ENCODE results near the gene FAM234B.
"Not testable (repeated sequence)": the region's sequence is repeated elsewhere in the genome, so short reads cannot be mapped to it uniquely, and the experiment has no call there.

The FAM234B gene

GRCh38 chr12:13061377-13061776, 17.2 kb downstream of the FAM234B start:
- no peak for DNase-seq (ENCODE audit: low spot score)

- peak; percentile 39 for DNase-seq (ENCODE audit: low spot score)
Measured at GRCh38 chr12:13062669-13063068, 18.5 kb downstream of the FAM234B start.

DNA sequence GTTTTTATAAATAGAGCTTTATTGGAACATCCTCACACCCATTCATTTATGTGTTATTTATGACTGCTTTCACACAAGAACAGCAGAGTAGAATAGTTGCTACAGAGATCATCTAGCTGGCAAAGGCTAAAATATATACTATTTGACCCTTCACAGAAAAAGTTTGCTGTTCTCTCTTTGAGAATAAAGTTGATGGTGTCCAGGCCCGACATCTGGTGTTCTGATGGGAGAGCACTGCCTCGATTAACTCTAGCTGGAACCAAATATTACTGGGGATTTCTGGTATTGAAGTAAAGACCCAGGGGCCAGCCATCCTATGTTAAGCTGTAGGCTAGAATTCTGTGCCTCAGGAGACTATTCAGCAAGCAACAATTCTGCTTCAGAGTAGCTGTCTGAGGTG, 21.8 kb downstream of the FAM234B start:
- DNase-seq (ENCODE audit: low spot score), result no peak

DNA sequence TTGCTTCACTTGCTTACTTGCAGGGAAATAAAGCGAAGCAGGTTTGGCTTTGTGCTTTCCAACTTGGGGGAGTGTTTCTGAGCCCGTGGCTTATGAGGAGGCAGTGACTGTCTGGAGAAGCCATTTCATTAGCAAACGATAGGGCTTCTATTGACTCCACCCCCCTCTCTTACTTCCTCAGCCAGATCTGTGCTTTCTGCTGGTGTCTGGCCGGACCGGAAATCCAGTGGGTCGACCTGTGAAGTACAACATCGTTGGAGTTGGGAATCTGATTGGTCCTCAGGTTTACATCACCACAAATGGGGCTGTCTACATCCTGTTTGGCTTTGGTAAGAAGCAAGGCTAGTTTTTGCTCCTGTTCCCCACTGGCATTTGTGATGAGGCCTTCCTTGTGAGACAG, 22.3 kb downstream of the FAM234B start:
- DNase-seq (ENCODE audit: low spot score), result no peak

DNA sequence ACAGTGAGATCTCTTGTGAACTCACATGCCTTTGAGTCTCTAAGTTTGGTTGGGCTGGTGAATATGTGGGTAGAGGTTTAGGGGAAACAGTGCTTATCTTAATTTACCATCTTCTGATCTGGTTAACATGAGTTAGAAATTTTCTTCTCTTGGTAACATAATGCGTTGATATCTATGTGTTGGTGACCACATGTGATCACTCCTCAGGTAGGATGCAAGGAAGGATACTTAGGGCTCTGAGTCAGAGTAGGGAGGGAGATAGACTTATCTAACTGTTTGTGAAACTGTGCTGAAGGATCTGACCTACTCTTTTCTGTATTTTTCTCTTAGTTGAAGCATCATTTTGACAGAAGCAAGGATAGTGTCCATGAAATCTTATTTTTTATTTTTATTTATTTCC, 23.1 kb downstream of the FAM234B start:
- DNase-seq (ENCODE audit: low spot score), result no peak

DNA sequence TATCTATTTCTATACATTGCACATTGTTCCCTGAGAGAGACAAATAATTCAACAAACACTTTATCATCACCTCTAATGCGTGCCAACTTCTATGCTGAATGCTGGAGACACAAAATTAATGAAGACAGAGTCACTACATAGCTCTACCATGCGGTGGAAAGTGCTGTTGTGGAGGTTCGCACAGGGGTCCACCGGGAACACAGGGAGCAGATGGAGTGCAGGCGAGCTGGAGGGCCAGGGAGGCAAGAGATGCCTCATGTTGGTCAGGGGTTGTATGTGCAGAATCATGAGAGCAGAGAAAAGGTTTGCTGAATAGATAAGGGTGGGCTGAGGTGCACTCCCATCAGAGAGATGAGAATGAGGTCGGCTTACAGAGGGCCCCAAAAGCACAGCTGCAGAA, 25.2 kb downstream of the FAM234B start:
- no peak for DNase-seq (ENCODE audit: low spot score)

- DNase-seq (ENCODE audit: low spot score), result no peak
Measured at GRCh38 chr12:13071305-13072280, 27.4 kb downstream of the FAM234B start.

DNA sequence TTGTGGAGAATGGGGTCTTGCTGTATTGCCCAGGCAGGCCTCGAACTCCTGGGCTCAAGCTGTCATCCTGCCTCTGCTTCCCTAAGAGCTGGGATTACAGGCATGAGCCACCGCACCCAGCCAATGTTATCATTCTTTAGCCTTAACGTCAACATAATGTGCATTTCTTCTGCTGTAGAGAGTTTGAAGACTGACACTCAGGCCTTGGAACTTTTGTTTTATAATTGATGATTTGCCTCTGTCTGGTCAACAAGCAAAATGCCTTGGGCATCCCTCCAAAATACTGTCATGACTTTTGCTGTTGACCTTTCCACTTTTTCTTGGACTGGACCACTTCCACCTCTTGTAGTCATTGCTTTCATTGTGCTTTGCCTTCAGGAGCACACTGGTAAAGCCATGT, 29.0 kb downstream of the FAM234B start:
- DNase-seq (ENCODE audit: low spot score), result no peak

DNA sequence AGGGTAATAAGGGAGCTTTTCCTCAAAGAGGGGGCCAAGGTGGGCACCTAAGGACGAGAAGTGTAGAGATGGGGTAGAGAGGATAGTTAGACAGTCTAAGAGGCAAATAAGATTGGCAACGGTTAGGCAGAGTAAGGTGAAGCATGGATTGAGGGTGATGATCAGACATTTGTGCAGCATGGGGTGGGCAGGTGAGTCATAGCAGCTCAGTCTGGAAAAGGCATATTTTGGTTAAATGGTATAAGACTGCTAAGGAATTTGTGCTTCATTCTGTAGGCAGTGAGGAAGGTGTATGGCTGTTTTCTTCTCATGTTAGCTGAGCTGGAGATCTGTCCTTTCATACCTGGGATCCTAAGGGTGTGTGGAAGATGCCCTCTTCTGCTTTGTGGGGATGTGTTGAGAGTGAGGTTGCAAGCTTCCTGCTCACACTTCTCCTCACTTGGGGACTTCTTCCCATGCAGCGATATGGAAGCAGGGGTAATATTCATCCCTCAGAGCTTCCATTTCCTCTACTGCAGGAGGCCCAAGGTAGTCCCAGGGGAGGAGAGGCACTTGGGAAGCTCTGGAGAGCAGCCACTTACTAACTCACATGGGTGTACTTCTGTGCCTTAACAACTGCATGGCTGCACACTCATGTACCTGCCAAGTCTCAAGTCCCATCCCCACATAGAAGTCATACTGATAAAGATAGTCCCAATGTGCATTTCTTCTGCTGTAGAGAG, 30.4 kb downstream of the FAM234B start:
- DNase-seq (ENCODE audit: low spot score), result no peak

DNA sequence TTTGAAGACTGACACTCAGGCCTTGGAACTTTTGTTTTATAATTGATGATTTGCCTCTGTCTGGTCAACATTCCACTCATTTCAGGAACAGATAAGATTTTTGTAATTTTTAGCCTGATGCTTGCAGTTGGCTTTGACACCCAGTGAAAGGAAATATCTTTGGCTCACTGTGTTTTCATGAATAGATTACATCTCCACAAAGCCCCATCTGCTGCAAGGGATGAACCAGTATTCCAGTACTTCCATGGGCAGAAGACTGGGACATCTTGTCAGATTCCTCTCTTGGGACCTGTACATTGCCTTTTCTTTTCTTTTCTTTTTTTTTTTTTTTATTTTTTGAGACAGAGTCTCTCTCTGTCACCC, 30.9 kb downstream of the FAM234B start:
- DNase-seq (ENCODE audit: low spot score), result no peak

DNA sequence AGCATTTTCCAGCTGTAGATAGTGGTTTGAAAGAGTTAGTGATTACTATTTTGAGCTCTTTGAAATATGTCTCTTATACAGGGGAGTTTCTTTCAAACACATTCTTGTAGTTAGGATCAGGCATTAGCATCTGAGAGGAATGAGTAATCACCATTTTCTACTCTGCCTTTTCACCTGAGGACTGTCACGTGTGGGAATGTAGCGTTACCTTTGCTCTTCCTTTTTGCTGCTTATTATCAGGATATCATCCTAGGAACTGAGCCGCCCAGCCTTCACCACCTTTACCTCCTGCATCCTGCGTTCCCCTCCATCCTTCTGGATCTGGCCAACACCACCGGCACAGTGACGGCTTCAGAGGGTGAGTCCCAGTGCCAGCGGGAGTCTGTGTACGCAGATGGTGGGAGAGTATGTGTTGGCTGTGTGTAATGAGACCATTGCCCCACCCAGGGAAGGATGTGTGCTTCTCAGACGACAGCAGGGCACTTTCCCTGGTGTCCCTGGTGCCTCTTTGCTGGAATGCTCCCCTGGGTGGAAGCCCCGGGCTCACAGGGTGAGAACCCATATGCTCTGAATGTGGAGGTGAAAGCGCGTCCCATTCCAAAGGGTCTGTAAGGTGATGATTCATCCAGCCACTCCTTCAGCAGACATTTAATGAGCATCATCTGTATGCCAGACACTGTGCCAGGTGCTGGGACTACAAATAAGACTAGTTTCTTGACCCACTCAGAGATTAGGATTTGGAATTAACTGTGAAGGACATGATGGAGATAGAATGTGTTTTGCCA, 31.8 kb downstream of the FAM234B start:
- DNase-seq (ENCODE audit: low spot score), result no peak

DNA sequence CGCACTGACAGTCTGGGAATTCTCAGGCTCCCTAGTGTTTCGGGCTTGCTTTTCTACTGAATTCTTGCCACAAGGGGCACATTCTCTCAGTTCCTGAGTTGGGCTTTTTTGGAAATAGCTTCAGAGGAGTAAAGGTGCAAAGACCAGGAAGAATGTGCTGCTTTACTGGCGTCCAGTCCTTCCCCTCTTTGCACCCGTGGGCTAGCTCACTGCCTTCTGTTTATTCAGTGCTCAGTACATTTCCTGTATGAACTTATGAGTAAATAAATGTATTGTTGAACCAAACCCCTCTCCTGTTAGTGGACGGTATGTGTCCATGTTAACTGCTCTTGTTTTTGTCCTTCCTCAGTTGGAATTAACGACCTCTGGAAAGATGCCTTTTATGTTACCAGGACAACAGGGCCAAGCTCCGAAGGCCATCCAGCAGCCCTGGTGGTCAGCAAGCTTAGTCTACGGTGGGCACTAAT, 35.3 kb downstream of the FAM234B start:
- DNase-seq (ENCODE audit: low spot score), result no peak

DNA sequence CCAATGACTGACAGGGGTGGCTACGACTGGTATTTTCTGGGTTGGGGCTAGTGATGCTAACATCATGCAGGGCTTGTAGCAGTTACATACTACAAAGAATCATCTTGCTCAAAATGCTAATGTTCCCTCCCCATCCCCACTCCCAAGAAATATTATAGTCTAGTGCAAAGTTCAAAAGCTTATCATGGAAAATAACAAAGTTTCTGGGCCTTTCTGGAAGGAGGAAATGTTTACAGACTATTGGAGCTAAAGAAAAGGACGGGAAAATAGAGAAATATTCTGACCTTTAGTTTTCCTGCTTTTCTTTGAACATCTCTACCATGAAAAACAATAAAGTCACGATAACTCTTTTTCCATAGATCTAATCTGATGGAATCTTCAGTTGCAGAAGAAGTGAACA, 36.1 kb downstream of the FAM234B start:
- DNase-seq (ENCODE audit: low spot score), result no peak

DNA sequence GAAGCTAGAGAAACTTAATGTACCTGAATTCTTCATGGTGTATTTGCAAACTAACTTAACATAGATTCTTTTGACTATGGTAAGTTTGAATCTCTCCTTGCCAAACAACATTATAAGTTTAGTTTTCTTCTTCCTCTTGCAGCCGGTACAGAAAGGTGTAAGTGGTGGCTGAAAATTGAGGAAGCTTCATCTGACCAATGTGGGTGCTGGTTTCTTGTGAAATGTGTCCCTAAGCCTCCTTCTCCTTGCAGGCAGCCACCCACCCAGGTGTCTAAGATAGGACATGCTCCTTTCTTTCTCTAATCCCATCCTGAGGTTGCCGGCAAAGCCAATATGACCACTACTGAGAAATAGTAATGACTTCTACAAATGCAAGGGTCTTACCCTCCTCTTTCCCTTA, 38.7 kb downstream of the FAM234B start:
- DNase-seq (ENCODE audit: low spot score), result no peak

DNA sequence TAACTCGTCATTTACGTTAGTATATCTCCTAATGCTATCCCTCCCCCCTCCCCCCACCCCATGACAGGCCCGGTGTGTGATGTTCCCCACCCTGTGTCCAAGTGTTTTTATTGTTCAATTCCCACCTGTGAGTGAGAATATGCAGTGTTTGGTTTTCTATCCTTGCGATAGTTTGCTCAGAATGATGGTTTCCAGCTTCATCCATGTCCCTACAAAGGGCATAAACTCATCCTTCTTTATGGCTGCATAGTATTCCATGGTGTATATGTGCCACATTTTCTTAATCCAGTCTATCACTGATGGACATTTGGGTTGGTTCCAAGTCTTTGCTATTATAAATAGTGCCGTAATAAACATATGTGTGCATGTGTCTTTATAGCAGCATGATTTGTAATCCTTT, 39.5 kb downstream of the FAM234B start:
- DNase-seq (ENCODE audit: low spot score), result not testable (repeated sequence)

DNA sequence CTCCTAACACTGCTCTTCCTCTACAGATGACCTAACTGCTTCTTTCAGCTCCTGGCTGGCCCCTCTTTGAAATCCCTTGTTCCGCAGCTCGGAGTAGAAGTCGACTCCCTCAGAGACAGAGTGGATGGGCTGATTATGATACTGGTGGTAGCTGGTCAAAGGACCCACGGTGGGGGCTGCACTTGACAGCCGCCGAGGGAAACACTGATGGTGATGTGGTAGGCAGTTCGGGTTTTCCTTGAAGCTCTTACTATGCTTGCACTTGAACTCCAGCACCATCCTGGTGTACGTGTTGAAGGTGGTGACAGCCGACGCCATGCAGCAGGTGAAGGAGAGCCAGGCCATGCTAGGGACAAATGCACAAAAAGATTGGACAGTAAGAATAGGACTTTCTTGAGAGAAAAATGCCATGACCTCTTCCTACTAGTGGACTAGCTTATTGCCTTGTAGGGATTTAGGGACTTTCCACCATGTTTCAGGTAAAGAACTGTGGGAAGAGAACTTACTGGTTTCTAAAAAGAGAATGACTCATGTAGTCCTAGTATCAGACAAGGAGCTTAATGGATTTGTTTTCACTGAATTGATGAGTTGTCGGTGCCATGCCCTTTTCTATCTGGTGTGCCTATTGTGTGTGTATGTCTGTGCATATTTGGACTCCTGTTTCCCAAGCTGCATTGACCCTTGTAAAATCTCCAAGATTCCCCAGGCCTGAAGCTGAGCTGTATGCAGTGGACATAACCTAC, 40.9 kb downstream of the FAM234B start:
- no peak for DNase-seq (ENCODE audit: low spot score)

DNA sequence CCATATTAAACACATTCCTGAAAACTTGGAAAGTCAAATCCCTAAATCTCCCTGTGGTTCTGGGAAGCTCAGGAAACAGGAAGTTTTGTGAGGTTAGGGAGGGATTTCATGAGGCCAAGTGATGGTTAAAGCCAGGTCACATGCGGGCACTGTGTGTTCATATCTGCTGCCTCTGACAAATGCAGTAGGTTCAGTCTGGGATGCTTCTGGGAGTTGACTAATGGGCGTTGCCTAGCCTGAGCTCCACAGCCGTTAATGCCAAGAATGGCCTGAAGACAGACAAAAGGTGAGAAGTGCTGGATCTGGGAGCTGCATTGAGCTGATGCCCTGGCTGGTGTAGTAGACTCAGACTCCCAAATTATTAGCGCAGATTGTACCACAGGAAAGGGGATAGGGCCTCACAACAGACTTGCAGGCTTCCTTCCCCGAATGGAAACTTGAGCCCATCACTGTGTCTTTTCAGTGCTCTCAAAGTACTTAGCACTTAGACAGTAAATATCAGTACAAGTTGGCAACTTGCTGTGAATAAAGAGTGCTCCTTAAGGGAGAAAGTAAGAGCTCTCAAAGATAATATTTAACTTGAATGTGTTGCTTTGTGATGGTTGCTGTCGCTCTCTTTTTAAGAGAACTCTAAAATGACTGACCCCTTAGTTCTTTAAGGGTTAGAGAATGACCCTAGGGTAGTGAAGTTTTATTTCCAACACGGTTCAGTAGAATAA, 41.9 kb downstream of the FAM234B start:
- DNase-seq (ENCODE audit: low spot score), result no peak

- no peak for DNase-seq (ENCODE audit: low spot score)
Measured at GRCh38 chr12:13087766-13088165, 43.6 kb downstream of the FAM234B start.

DNA sequence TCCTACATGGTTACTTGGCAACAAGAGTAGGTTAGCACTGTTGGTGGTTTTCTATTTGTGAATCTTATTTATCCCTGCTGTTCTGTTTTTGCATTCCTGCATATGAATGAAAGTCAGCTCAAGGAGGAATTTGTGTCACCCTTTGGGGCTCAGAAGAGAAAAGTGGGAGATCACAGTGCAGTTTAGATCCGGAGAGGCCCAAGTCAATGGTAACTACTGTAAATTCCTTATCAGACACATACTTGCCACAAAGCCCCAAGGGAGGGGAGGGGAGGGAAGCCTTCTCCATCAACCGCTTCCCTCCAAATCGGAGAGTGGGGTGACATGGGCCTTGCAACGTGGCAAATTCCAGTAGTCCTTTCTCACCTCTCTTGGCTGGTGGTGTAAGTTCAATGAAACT, 44.3 kb downstream of the FAM234B start:
- DNase-seq (ENCODE audit: low spot score), result no peak

DNA sequence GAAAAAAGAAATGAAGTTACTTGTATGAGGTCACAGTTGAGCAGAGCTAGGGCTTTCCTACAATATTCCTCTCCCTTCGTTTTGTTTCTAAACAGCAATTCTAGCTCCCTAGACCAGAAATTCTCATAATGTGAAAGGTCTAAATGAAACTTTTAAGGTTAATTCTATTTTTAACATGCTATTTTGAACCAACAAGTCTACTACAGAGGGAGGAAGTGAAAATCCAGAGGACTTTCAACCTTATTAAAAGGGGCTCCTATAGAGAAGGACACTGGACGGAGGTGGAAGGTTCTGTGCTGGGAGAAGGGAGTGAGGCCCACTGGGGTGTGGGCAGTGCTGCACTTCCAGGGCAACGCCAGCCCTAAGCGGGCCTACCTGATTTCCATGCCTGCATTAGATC, 45.9 kb downstream of the FAM234B start:
- DNase-seq (ENCODE audit: low spot score), result no peak

GRCh38 chr12:13091832-13092231, 47.7 kb downstream of the FAM234B start:
- no peak for DNase-seq (ENCODE audit: low spot score)

Measured in pons (tissue), 1 donor.